WTC11 (cell line): ENCODE results near the gene C12orf56. TPM values are rescaled to one million over a fixed set of nuclear protein-coding genes. Genes with fewer than 3 reads are reported as not detected.

Experiments
- ATAC-seq: fragments of 200-7000 bp; cut with Tn5 transposase; 2 replicates; pipeline ENCODE4 v1.10.0; 2021; ENCODE audit warnings: mild to moderate bottlenecking, moderate library complexity
- CTCF ChIA-PET: fragments of 300-600 bp; sonication (Branson Sonifier 250); formaldehyde crosslinking; loops from one replicate; lab custom pipeline; 2021; ENCODE audit warnings: antibody characterized with exemption; lab: Charles Lee
- POLR2A ChIA-PET: fragments of 350-600 bp; sonication (Branson Sonifier 250); formaldehyde crosslinking; loops from one replicate; lab custom pipeline; 2021; ENCODE audit warnings: antibody characterized with exemption; lab: Charles Lee
- DNase-seq: peaks from one replicate; pipeline ENCODE4 v3.0.0; 2021; ENCODE audit warnings: low spot score
- H3K27ac Mint-ChIP-seq: 2 replicates; pipeline ENCODE4 v1.8.0; 2021; ENCODE audit warnings: mixed read lengths
- H3K27me3 Mint-ChIP-seq: 2 replicates; pipeline ENCODE4 v1.8.0; 2021; ENCODE audit warnings: low read depth, mild to moderate bottlenecking, moderate library complexity, mixed read lengths
- H3K36me3 Mint-ChIP-seq: 2 replicates; pipeline ENCODE4 v1.8.0; 2021; ENCODE audit warnings: mixed read lengths
- H3K4me1 Mint-ChIP-seq: 2 replicates; pipeline ENCODE4 v1.8.0; 2022; ENCODE audit warnings: mixed read lengths
- H3K4me3 Mint-ChIP-seq: 2 replicates; pipeline ENCODE4 v1.8.0; 2021; ENCODE audit warnings: mild to moderate bottlenecking, moderate library complexity, mixed read lengths
- H3K9me3 Mint-ChIP-seq: 2 replicates; pipeline ENCODE4 v1.8.0; 2021; ENCODE audit warnings: mixed read lengths
- GRHL2 ChIP-seq: fragments of 250-450 bp; sonication (Bioruptor Pico); IDR thresholded peaks from 2 replicates; pipeline ENCODE4 v1.8.0; 2022; ENCODE audit warnings: mild to moderate bottlenecking, moderate library complexity; ENCODE audit not compliant: insufficient replicate concordance, severe bottlenecking
- JAZF1 ChIP-seq: fragments of 250-450 bp; sonication (Bioruptor Pico); IDR thresholded peaks from 2 replicates; pipeline ENCODE4 v1.9.0; 2021; ENCODE audit warnings: moderate library complexity, mild to moderate bottlenecking, inconsistent platforms
- KAT7 ChIP-seq: sonication (generic); formaldehyde crosslinking; IDR thresholded peaks from 2 replicates; pipeline ENCODE4 v1.8.1; 2023; ENCODE audit warnings: missing genetic modification reagents, mild to moderate bottlenecking, borderline replicate concordance
- RORB ChIP-seq: fragments of 250-450 bp; sonication (Bioruptor Pico); IDR thresholded peaks from 2 replicates; pipeline ENCODE4 v1.9.0; 2021; ENCODE audit warnings: mild to moderate bottlenecking
- SOX15 ChIP-seq: fragments of 250-450 bp; sonication (Bioruptor Pico); IDR thresholded peaks from 2 replicates; pipeline ENCODE4 v1.9.0; 2021; ENCODE audit warnings: mild to moderate bottlenecking
- SP1 ChIP-seq: sonication (generic); formaldehyde crosslinking; conservative IDR thresholded peaks from 2 replicates; pipeline ENCODE4 v1.8.1; 2022; ENCODE audit warnings: missing genetic modification reagents
- TP53 ChIP-seq: sonication (generic); formaldehyde crosslinking; IDR thresholded peaks from 2 replicates; pipeline ENCODE4 v1.8.1; 2023; ENCODE audit warnings: mild to moderate bottlenecking, missing genetic modification reagents
- ZBTB21 ChIP-seq: sonication (generic); formaldehyde crosslinking; IDR thresholded peaks from 2 replicates; pipeline ENCODE4 v1.8.1; 2023; ENCODE audit warnings: mild to moderate bottlenecking, missing genetic modification reagents, borderline replicate concordance
- ZNF138 ChIP-seq: sonication (generic); formaldehyde crosslinking; conservative IDR thresholded peaks from 2 replicates; pipeline ENCODE4 v1.8.1; 2022; ENCODE audit warnings: mild to moderate bottlenecking, moderate library complexity, missing genetic modification reagents
- ZNF219 ChIP-seq: sonication (generic); formaldehyde crosslinking; IDR thresholded peaks from 2 replicates; pipeline ENCODE4 v1.8.0; 2023; ENCODE audit warnings: missing genetic modification reagents, mild to moderate bottlenecking, borderline replicate concordance
- ZNF263 ChIP-seq: sonication (generic); formaldehyde crosslinking; IDR thresholded peaks from 2 replicates; pipeline ENCODE4 v1.8.1; 2022; ENCODE audit warnings: low read depth, mild to moderate bottlenecking, moderate library complexity, missing genetic modification reagents
- ZNF423 ChIP-seq: fragments of 250-450 bp; sonication (Bioruptor Pico); IDR thresholded peaks from 2 replicates; pipeline ENCODE4 v2.1.2; 2022; ENCODE audit warnings: mild to moderate bottlenecking, moderate library complexity
- total RNA-seq: library from RNA; stranded (reverse); gene quantifications from 3 replicates; pipeline ENCODE4 v1.2.3, GENCODE V29; 2021
- TF ChIP-seq, protein P1 (sequence below): sonication (generic); formaldehyde crosslinking; IDR thresholded peaks from 2 replicates; pipeline ENCODE4 v1.8.1; 2023; ENCODE audit warnings: mild to moderate bottlenecking, missing genetic modification reagents
- TF ChIP-seq, protein P2 (sequence below): sonication (generic); formaldehyde crosslinking; IDR thresholded peaks from 2 replicates; pipeline ENCODE4 v1.8.1; 2023; ENCODE audit warnings: mild to moderate bottlenecking, missing genetic modification reagents, moderate library complexity
- TF ChIP-seq, protein P3 (sequence below): sonication (generic); formaldehyde crosslinking; IDR thresholded peaks from 2 replicates; pipeline ENCODE4 v1.8.0; 2022; ENCODE audit warnings: mild to moderate bottlenecking, missing genetic modification reagents
- TF ChIP-seq, protein P4 (sequence below): sonication (generic); formaldehyde crosslinking; IDR thresholded peaks from 2 replicates; pipeline ENCODE4 v1.8.1; 2022; ENCODE audit warnings: mild to moderate bottlenecking, moderate library complexity, missing genetic modification reagents
- TF ChIP-seq, protein P5 (sequence below): sonication (generic); formaldehyde crosslinking; IDR thresholded peaks from 2 replicates; pipeline ENCODE4 v1.8.0; 2022; ENCODE audit warnings: missing genetic modification reagents
- TF ChIP-seq, protein P6 (sequence below): sonication (generic); formaldehyde crosslinking; IDR thresholded peaks from 2 replicates; pipeline ENCODE4 v1.8.0; 2022; ENCODE audit warnings: mild to moderate bottlenecking, missing genetic modification reagents
- TF ChIP-seq, protein P7 (sequence below): sonication (generic); formaldehyde crosslinking; conservative IDR thresholded peaks from 2 replicates; pipeline ENCODE4 v1.8.1; 2023; ENCODE audit warnings: mild to moderate bottlenecking, low read depth, missing genetic modification reagents, moderate library complexity

The C12orf56 gene
- total RNA-seq, 1 experiment from 2014 or later: 2.5 TPM

DNA sequence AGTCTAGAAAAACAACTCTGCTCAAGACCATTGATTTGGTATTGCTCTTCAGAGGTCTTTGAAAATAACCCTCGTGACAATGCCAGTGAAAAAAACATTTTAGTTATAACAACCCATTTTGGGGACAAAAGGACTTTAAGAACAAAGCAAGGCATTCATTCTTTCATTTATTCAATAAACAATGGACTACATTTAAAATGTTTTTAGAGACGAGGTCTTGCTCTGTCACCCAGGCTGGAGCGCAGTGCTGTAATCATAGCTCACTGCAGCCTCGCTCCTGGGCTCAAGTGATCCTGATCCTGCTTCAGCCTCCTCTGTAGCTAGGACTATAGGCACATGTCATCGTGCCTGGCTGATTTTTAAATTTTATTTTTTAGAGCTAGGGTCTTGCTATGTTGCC is 160.8 kb downstream of the C12orf56 start:
- DNase-seq: no peak
- 0 out of 2 replicates have a peak, but pooled peaks cover 4% of the 10 kb centered on the region for H3K4me1 Mint-ChIP-seq
- CTCF ChIA-PET: interaction anchor here (1.8 kb wide), 1 partner anchor 10 kb away, joined by 4 read pairs; no protein-coding TSS in a partner anchor
- H3K36me3 Mint-ChIP-seq: no peaks in the 10 kb centered on the region
- H3K4me3 Mint-ChIP-seq: no peak overlapping the region
- ATAC-seq: no peak
- TF ChIP-seq, protein P1, sequence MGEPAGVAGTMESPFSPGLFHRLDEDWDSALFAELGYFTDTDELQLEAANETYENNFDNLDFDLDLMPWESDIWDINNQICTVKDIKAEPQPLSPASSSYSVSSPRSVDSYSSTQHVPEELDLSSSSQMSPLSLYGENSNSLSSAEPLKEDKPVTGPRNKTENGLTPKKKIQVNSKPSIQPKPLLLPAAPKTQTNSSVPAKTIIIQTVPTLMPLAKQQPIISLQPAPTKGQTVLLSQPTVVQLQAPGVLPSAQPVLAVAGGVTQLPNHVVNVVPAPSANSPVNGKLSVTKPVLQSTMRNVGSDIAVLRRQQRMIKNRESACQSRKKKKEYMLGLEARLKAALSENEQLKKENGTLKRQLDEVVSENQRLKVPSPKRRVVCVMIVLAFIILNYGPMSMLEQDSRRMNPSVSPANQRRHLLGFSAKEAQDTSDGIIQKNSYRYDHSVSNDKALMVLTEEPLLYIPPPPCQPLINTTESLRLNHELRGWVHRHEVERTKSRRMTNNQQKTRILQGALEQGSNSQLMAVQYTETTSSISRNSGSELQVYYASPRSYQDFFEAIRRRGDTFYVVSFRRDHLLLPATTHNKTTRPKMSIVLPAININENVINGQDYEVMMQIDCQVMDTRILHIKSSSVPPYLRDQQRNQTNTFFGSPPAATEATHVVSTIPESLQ: no peak
- TF ChIP-seq SP1 (no peak), JAZF1 (CRISPR knock-in tag) (no peak), ZNF219 (CRISPR knock-in tag) (no peak)
- TF ChIP-seq, protein P2, sequence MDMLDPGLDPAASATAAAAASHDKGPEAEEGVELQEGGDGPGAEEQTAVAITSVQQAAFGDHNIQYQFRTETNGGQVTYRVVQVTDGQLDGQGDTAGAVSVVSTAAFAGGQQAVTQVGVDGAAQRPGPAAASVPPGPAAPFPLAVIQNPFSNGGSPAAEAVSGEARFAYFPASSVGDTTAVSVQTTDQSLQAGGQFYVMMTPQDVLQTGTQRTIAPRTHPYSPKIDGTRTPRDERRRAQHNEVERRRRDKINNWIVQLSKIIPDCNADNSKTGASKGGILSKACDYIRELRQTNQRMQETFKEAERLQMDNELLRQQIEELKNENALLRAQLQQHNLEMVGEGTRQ (CRISPR knock-in tag): no peak
- TF ChIP-seq, protein P3, sequence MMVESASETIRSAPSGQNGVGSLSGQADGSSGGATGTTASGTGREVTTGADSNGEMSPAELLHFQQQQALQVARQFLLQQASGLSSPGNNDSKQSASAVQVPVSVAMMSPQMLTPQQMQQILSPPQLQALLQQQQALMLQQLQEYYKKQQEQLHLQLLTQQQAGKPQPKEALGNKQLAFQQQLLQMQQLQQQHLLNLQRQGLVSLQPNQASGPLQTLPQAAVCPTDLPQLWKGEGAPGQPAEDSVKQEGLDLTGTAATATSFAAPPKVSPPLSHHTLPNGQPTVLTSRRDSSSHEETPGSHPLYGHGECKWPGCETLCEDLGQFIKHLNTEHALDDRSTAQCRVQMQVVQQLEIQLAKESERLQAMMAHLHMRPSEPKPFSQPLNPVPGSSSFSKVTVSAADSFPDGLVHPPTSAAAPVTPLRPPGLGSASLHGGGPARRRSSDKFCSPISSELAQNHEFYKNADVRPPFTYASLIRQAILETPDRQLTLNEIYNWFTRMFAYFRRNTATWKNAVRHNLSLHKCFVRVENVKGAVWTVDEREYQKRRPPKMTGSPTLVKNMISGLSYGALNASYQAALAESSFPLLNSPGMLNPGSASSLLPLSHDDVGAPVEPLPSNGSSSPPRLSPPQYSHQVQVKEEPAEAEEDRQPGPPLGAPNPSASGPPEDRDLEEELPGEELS (CRISPR knock-in tag): no peak
- POLR2A ChIA-PET: no interaction called here
- no peak overlapping the region for H3K27ac Mint-ChIP-seq
- H3K27me3 Mint-ChIP-seq: no peaks in the 10 kb centered on the region; the same call in 1 of the 2 replicates
- peaks cover 3% of the 10 kb centered on the region; the same call in 1 of the 2 replicates for H3K9me3 Mint-ChIP-seq

DNA sequence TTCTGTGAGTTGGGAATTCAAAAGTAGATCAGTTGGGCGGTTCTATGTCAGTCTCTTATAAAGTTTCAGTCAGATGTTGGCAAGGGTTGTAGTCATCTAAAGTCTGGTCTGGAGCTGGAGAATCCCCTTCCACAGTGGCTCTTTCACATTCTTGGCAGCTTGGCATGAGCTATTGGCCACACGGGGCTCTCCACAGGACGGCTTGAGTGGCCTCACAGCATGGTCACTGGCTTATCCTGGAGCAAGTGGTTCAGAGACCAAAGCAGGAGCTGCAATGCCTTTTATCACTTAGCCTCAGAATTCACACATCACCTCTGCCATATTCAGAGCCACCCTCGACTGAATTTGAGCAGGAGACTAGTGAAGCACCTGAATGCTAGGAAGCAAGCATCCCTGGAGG is 161.3 kb downstream of the C12orf56 start:
- Mint-ChIP-seq H3K36me3 (no peaks in the 10 kb centered on the region), H3K9me3 (peaks cover 3% of the 10 kb centered on the region; the same call in 1 of the 2 replicates), H3K4me3 (no peak overlapping the region), H3K27me3 (no peaks in the 10 kb centered on the region; the same call in 1 of the 2 replicates), H3K4me1 (0 out of 2 replicates have a peak, but pooled peaks cover 4% of the 10 kb centered on the region), H3K27ac (0 out of 2 replicates have a peak overlapping the region, but pooled peaks have one; percentile 15)
- CTCF ChIA-PET: interaction anchor here (1.8 kb wide), 1 partner anchor 11 kb away, joined by 4 read pairs; no protein-coding TSS in a partner anchor
- POLR2A ChIA-PET: no interaction called here
- ATAC-seq (peak; percentile 76), DNase-seq (peak; percentile 21)
- TF ChIP-seq ZBTB21 (CRISPR knock-in tag) (no peak), GRHL2 (no peak), SOX15 (no peak), ZNF423 (peak; percentile 83), TP53 (CRISPR knock-in tag) (no peak)

DNA sequence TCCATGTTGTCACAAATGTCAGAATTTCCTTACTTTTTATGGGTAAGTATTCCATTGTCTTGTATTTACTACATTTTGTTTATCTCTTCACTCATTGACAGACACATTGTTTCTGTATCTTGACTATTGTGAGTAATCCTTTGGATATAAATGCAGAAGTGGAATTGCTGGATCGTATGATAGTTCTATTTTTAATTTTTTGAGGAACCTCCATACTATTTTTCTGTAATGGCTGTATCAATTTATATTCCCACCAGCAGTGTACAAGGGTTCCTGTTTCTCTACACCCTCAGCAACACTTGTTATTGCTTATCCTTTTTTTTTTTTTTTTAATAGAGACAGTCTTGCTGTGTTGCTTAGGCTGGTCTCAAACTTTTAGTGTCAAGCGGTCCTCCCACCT is 164.9 kb downstream of the C12orf56 start:
- Mint-ChIP-seq H3K4me1 (peaks cover 14% of the 10 kb centered on the region), H3K4me3 (no peak overlapping the region), H3K27ac (no peak overlapping the region), H3K9me3 (peaks cover 3% of the 10 kb centered on the region; the same call in 1 of the 2 replicates), H3K27me3 (no peaks in the 10 kb centered on the region; the same call in 1 of the 2 replicates), H3K36me3 (no peaks in the 10 kb centered on the region)
- ATAC-seq (no peak), DNase-seq (no peak)
- CTCF ChIA-PET: no interaction called here
- POLR2A ChIA-PET: no interaction called here
- no peak for TF ChIP-seq RORB
- TF ChIP-seq, protein P4, sequence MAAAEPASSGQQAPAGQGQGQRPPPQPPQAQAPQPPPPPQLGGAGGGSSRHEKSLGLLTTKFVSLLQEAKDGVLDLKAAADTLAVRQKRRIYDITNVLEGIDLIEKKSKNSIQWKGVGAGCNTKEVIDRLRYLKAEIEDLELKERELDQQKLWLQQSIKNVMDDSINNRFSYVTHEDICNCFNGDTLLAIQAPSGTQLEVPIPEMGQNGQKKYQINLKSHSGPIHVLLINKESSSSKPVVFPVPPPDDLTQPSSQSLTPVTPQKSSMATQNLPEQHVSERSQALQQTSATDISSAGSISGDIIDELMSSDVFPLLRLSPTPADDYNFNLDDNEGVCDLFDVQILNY (CRISPR knock-in tag): no peak
- TF ChIP-seq, protein P5, sequence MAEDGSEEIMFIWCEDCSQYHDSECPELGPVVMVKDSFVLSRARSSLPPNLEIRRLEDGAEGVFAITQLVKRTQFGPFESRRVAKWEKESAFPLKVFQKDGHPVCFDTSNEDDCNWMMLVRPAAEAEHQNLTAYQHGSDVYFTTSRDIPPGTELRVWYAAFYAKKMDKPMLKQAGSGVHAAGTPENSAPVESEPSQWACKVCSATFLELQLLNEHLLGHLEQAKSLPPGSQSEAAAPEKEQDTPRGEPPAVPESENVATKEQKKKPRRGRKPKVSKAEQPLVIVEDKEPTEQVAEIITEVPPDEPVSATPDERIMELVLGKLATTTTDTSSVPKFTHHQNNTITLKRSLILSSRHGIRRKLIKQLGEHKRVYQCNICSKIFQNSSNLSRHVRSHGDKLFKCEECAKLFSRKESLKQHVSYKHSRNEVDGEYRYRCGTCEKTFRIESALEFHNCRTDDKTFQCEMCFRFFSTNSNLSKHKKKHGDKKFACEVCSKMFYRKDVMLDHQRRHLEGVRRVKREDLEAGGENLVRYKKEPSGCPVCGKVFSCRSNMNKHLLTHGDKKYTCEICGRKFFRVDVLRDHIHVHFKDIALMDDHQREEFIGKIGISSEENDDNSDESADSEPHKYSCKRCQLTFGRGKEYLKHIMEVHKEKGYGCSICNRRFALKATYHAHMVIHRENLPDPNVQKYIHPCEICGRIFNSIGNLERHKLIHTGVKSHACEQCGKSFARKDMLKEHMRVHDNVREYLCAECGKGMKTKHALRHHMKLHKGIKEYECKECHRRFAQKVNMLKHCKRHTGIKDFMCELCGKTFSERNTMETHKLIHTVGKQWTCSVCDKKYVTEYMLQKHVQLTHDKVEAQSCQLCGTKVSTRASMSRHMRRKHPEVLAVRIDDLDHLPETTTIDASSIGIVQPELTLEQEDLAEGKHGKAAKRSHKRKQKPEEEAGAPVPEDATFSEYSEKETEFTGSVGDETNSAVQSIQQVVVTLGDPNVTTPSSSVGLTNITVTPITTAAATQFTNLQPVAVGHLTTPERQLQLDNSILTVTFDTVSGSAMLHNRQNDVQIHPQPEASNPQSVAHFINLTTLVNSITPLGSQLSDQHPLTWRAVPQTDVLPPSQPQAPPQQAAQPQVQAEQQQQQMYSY (CRISPR knock-in tag): no peak
- TF ChIP-seq KAT7 (CRISPR knock-in tag): no peak
- TF ChIP-seq, protein P6, sequence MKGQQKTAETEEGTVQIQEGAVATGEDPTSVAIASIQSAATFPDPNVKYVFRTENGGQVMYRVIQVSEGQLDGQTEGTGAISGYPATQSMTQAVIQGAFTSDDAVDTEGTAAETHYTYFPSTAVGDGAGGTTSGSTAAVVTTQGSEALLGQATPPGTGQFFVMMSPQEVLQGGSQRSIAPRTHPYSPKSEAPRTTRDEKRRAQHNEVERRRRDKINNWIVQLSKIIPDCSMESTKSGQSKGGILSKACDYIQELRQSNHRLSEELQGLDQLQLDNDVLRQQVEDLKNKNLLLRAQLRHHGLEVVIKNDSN (CRISPR knock-in tag): no peak
- TF ChIP-seq ZNF138 (CRISPR knock-in tag): no peak
- TF ChIP-seq, protein P7, sequence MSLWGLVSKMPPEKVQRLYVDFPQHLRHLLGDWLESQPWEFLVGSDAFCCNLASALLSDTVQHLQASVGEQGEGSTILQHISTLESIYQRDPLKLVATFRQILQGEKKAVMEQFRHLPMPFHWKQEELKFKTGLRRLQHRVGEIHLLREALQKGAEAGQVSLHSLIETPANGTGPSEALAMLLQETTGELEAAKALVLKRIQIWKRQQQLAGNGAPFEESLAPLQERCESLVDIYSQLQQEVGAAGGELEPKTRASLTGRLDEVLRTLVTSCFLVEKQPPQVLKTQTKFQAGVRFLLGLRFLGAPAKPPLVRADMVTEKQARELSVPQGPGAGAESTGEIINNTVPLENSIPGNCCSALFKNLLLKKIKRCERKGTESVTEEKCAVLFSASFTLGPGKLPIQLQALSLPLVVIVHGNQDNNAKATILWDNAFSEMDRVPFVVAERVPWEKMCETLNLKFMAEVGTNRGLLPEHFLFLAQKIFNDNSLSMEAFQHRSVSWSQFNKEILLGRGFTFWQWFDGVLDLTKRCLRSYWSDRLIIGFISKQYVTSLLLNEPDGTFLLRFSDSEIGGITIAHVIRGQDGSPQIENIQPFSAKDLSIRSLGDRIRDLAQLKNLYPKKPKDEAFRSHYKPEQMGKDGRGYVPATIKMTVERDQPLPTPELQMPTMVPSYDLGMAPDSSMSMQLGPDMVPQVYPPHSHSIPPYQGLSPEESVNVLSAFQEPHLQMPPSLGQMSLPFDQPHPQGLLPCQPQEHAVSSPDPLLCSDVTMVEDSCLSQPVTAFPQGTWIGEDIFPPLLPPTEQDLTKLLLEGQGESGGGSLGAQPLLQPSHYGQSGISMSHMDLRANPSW (CRISPR knock-in tag): no peak
- no peak for TF ChIP-seq SOX15
- TF ChIP-seq ZNF263 (CRISPR knock-in tag): no peak
